ENCODE data around the gene SPTA1.

The SPTA1 gene

GRCh38 chr1:158577561-158577960 is 109.0 kb downstream of the SPTA1 start:
- DNase-seq (ENCODE audit: insufficient read length, low spot score), result no peak
- no peak for FAIRE-seq

DNA sequence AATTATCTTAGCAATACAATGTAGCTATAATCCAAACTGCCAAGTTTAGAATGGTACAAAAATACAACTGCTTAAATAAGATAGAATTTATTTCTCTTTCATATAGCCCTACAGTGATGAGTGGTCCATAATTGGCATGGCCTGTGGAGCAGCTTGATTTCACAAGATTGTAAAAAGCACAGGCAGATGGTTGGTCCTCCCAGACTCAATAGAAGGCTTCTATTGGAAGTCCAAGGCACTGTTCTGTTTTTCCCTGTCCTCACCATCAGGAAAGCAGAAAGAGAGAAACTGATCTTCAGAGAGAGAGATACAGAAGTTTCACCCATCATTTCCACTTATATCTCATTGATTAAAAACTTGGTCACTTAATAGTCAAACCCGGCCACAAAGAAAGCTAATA is 114.3 kb downstream of the SPTA1 start:
- FAIRE-seq, result no peak
- DNase-seq (ENCODE audit: insufficient read length, low spot score), result no peak

- DNase-seq (ENCODE audit: insufficient read length, low spot score) (no peak), FAIRE-seq (no peak)
Measured at GRCh38 chr1:158570480-158570879, 116.0 kb downstream of the SPTA1 start, which contains the start of gene OR6P1. Gene OR6P1 (minus strand): TSS chr1:158570580. CDS start chr1:158563604, 6,976 bp downstream.

- DNase-seq (ENCODE audit: insufficient read length, low spot score) (no peak), FAIRE-seq (no peak)
Measured at GRCh38 chr1:158564608-158565007, 121.9 kb downstream of the SPTA1 start.

DNA sequence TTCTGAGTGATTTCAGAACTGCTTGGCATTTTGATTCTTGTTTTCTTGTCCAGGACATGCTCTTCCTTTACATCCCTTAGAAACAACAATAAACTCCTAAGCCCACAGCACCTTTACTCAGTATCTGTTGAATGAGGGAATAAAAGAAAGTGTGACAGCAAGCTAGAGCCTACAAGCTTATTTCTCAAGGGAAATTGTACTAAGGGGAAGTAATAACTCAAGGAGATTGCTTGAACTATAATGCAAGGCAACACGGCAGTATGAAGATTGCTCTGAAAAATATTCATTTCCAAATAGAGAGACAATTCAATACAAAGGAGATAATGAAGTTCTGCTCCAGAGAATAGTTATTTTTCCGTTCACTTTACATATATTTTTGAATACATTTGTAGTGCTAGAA is 122.7 kb downstream of the SPTA1 start:
- FAIRE-seq, result no peak
- DNase-seq (ENCODE audit: insufficient read length, low spot score), result no peak

Measured in HTR-8/SVneo (cell line).